Large intestine (tissue), 3 donors: Measurements from ENCODE around the gene PSMD5. TPM values are rescaled to one million over a fixed set of nuclear protein-coding genes. Genes with fewer than 3 reads are reported as not detected.

Experiments used
- DNase-seq, 2 donors: peaks; one replicate each; pipeline versions ENCODE4 v3.0.0 to v3.0.0-alpha.2; 2013
- H3K27ac ChIP-seq: one replicate; pipeline ENCODE4 v1.5.1; 2013; ENCODE audit warnings: low read length
- H3K27me3 ChIP-seq: 2 replicates; pipeline ENCODE4 v1.6.1; 2013; ENCODE audit warnings: low read length; ENCODE audit not compliant: control insufficient read depth, insufficient read depth
- H3K36me3 ChIP-seq: 2 replicates; pipeline ENCODE4 v1.6.1; 2013; ENCODE audit warnings: low read length; ENCODE audit not compliant: control insufficient read depth, insufficient read depth
- H3K4me1 ChIP-seq: one replicate; pipeline ENCODE4 v1.6.1; 2013; ENCODE audit warnings: low read length; ENCODE audit not compliant: control insufficient read depth, insufficient read depth
- H3K4me3 ChIP-seq: one replicate; pipeline ENCODE4 v1.5.1; 2013; ENCODE audit warnings: low read length
- H3K9me3 ChIP-seq: one replicate; pipeline ENCODE4 v1.6.1; 2013; ENCODE audit warnings: mild to moderate bottlenecking, low read depth, low read length, moderate library complexity; ENCODE audit not compliant: control insufficient read depth
- WGBS: methylation state at CpG from one replicate; pipeline ENCODE4 v1.1.5; 2013; ENCODE audit warnings: low lambda C conversion rate; ENCODE audit not compliant: insufficient coverage; 5-methylcytosine and 5-hydroxymethylcytosine counted together
- polyA plus RNA-seq: library from polyadenylated mRNA; unstranded; fragments of 120-200 nt; gene quantifications from one replicate; pipeline ENCODE4 v1.2.1, GENCODE V29; 2013

PSMD5 gene
- polyA plus RNA-seq, 1 donor = 29.1 TPM

DNA sequence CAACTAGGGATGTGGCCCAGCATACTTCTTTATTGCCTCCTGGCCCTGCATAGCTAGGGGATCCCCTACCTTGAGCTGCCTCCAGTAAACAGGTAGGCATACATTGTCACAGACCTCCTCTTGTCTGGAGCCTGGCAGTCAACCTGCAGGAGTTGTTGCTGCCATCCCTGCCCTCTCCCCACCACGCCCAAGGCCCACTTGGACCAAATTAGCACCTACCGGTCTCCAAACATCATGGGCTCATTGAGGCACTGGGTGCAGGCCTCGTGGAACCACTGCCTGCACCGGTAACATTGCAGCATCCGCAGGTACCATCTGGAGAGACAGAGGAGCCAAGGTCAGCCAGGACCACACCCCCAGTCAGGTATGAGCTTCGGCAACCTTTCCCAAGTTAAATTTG, 23.9 kb upstream of the PSMD5 start:
- Histone ChIP-seq H3K4me1 (peaks cover 12% of the 10 kb centered on the region), H3K27ac (no peak overlapping the region), H3K4me3 (no peak overlapping the region), H3K36me3 (peaks cover 61% of the 10 kb centered on the region), H3K9me3 (no peaks in the 10 kb centered on the region), H3K27me3 (no peaks in the 10 kb centered on the region)
- no CpG with 5 or more reads among the region's 6 CpGs for WGBS
- no peak for DNase-seq

- Histone ChIP-seq H3K4me1 (peaks cover 12% of the 10 kb centered on the region), H3K27ac (no peak overlapping the region), H3K9me3 (no peaks in the 10 kb centered on the region), H3K36me3 (peaks cover 70% of the 10 kb centered on the region), H3K27me3 (no peaks in the 10 kb centered on the region), H3K4me3 (no peak overlapping the region)
- WGBS = no CpG with 5 or more reads among the region's 5 CpGs
- DNase-seq = no peak
These were observed 23.1 kb upstream of the PSMD5 start for GRCh38 chr9:120865809-120866208.

- Histone ChIP-seq H3K27me3 (no peaks in the 10 kb centered on the region), H3K27ac (no peak overlapping the region), H3K4me1 (peaks cover 12% of the 10 kb centered on the region), H3K4me3 (no peak overlapping the region), H3K36me3 (peaks cover 72% of the 10 kb centered on the region), H3K9me3 (no peaks in the 10 kb centered on the region)
- DNase-seq = no peak
- WGBS = no CpG with 5 or more reads among the region's 5 CpGs
These were observed 22.5 kb upstream of the PSMD5 start for GRCh38 chr9:120865176-120865575.

GRCh38 chr9:120864719-120865118, 22.0 kb upstream of the PSMD5 start:
- Histone ChIP-seq H3K27ac (no peak overlapping the region), H3K4me3 (no peak overlapping the region), H3K4me1 (peaks cover 12% of the 10 kb centered on the region), H3K9me3 (no peaks in the 10 kb centered on the region), H3K27me3 (no peaks in the 10 kb centered on the region), H3K36me3 (peaks cover 72% of the 10 kb centered on the region)
- DNase-seq = no peak
- WGBS = 81% methylated on average over 3 of the region's 5 CpGs

DNA sequence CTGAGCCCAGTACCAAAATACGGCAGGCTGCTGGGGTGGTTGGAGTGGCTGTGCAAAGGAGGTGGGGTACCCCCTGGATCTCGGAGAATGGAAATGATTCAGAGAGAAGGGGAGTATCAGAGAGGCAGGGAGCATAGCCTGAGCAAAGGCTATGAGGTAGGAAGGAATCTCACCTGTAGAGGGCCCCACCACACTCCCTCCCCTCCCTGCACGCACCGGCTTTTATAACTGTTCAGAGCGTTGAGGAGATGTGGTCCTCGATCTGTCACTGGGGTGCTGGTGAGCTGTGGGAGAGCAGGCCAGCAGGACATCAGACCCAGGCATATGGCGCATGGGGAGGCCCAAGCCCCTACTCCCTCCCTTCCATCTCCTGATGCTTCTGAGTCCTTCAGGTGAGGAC, 21.1 kb upstream of the PSMD5 start:
- no CpG with 5 or more reads among the region's 7 CpGs for WGBS
- peaks cover 78% of the 10 kb centered on the region for H3K36me3 ChIP-seq

GRCh38 chr9:120862452-120862851, 19.7 kb upstream of the PSMD5 start:
- H3K27me3 ChIP-seq = no peaks in the 10 kb centered on the region
- no peak for DNase-seq
- no peak overlapping the region for H3K27ac ChIP-seq
- H3K36me3 ChIP-seq = peaks cover 89% of the 10 kb centered on the region
- no peaks in the 10 kb centered on the region for H3K9me3 ChIP-seq
- no CpG with 5 or more reads among the region's 12 CpGs for WGBS
- H3K4me1 ChIP-seq = no peaks in the 10 kb centered on the region
- no peak overlapping the region for H3K4me3 ChIP-seq

More for the DNA sequence above, 21.1 kb upstream of the PSMD5 start:
- Histone ChIP-seq H3K9me3 (no peaks in the 10 kb centered on the region), H3K27me3 (no peaks in the 10 kb centered on the region), H3K4me3 (no peak overlapping the region), H3K27ac (no peak overlapping the region), H3K4me1 (peaks cover 6% of the 10 kb centered on the region)
- DNase-seq = no peak

DNA sequence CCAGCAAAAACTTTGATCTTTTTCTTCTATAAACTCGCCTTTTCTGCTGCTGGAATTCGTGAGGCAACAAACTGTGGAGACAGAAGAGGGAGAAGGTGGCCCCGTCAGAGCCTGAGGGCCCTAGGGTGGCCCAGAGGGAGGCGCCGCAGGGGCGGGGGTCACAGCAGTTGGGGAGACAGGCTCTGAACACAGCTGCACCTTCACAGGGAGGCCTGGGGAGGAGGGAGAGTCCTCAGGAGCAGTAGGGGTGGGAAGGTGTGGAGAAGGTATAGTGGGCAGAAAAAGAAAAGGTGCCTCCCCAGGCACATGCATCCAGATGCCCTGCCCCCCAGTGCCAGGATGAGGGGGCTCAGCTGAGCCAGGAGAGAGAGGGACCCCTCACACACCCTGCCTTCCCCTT, 19.2 kb upstream of the PSMD5 start:
- Histone ChIP-seq H3K4me3 (no peak overlapping the region), H3K36me3 (peaks cover 88% of the 10 kb centered on the region), H3K4me1 (no peaks in the 10 kb centered on the region), H3K9me3 (no peaks in the 10 kb centered on the region), H3K27me3 (no peaks in the 10 kb centered on the region), H3K27ac (no peak overlapping the region)
- no CpG with 5 or more reads among the region's 6 CpGs for WGBS
- DNase-seq = no peak

DNA sequence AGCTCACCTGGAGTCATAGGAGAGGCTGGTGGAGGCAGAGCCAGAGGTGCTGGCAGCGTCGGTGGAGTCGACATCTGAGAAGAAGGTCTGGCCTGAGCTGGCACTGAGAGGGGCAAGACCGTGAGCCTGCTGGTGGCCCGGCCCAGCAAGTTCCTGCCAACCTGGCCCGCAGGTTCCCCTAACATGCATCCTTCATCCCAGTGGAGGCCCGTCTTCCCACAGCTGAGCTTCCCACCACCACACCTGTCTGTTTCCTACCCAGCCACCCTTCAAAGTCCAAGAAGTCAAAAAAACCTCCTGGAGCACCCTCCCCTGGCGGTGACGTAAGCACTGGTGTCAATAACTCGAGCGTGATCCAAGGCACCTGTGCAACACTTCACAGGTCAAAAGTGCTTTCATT, 17.4 kb upstream of the PSMD5 start:
- no CpG with 5 or more reads among the region's 11 CpGs for WGBS
- H3K36me3 ChIP-seq = peaks cover 82% of the 10 kb centered on the region
- DNase-seq = no peak

DNA sequence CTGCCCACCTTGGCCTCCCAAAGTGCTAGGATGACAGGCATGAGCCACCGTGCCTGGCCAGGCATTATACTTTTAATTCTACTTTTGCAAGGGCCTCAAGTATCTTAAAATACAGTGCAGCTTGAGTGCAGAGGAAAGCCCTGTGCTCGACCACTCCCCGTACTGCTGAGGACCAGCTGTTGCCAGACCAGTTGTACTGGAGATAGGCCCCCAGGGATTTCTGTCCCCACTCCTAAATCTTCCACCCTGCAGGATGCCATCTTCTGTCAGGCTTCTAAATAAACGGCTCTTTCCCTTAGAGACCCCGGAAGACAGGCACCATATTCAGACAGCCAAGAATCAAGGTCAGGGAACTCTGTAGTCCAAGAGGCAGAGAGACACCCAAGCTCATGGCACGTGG, 16.6 kb upstream of the PSMD5 start:
- WGBS = no CpG with 5 or more reads among the region's 6 CpGs
- Histone ChIP-seq H3K4me3 (no peak overlapping the region), H3K9me3 (no peaks in the 10 kb centered on the region), H3K27me3 (no peaks in the 10 kb centered on the region), H3K27ac (no peak overlapping the region), H3K4me1 (no peaks in the 10 kb centered on the region), H3K36me3 (peaks cover 81% of the 10 kb centered on the region)
- DNase-seq = no peak

More for the DNA sequence above, 17.4 kb upstream of the PSMD5 start:
- Histone ChIP-seq H3K9me3 (no peaks in the 10 kb centered on the region), H3K27me3 (no peaks in the 10 kb centered on the region), H3K27ac (no peak overlapping the region), H3K4me1 (no peaks in the 10 kb centered on the region), H3K4me3 (no peak overlapping the region)

DNA sequence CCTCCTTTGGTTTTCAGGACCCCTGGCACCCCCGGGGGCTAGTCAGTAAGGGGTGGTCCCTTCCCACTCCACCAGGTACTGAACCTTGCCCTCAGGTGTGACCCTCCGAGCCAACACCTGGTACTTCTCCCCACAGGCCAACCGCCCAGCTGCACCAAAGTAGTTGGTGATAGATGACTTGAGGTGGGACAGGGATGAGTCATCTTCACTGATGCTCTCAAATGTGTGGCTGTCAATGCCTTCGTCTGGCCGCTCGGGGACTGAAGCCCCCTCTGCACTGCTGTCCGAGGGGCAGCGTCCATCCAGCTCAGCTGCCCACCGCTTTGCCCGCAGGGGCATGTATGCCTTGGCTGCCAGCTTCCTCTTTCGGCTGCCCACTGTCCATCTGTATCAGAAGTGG, 15.2 kb upstream of the PSMD5 start:
- Histone ChIP-seq H3K27me3 (no peaks in the 10 kb centered on the region), H3K27ac (no peak overlapping the region), H3K4me3 (no peak overlapping the region), H3K36me3 (peaks cover 71% of the 10 kb centered on the region), H3K9me3 (no peaks in the 10 kb centered on the region), H3K4me1 (no peaks in the 10 kb centered on the region)
- DNase-seq = no peak
- WGBS = no CpG with 5 or more reads among the region's 11 CpGs

GRCh38 chr9:120857481-120857880, 14.8 kb upstream of the PSMD5 start:
- no peak overlapping the region for H3K27ac ChIP-seq
- H3K27me3 ChIP-seq = no peaks in the 10 kb centered on the region
- H3K9me3 ChIP-seq = no peaks in the 10 kb centered on the region
- peaks cover 68% of the 10 kb centered on the region for H3K36me3 ChIP-seq
- DNase-seq = no peak
- H3K4me1 ChIP-seq = no peaks in the 10 kb centered on the region
- no CpG with 5 or more reads among the region's 7 CpGs for WGBS
- no peak overlapping the region for H3K4me3 ChIP-seq
